Fibroblast of skin of left biceps (primary cell): ENCODE results near the gene CREB1.

ENCODE experiments used
- DNase-seq, 2 experiments: peaks; one replicate each; pipeline ENCODE4 v3.0.0-alpha.2; 2013; ENCODE audit warnings: low read depth in 2 of 2

The CREB1 gene

DNA sequence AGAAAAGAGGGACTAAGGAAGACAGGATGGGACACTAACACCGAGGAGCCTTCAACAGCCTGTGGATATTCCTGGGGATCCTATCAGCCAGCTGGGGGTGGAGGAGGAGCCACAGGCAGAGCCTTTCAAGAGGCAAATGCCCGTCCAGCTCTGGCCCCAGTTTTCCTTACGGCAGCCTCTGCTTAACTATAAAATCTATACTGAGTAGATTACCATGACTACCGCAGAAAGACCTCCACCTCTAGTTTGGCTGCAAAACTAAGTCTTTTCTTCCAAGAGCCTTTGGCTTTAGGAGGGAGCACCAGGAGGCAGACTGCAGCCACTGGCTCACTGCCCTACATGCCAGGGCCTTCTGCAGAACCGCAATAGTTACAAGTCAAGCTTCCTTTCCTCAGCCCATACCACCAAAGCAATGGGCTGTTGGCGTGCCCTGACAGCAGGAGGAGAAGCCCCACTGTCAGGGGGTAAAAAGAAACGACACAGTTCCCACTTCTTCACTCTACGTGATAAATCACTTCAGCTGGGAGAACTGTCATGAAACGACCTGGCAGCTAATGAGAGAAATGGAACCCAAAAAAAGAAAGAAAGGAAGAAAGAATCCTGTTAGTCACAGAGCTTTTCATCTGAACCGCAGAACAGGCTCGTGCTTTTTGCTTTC is 25.1 kb upstream of the CREB1 start:
- DNase-seq: peak; percentile 78 to 85

DNA sequence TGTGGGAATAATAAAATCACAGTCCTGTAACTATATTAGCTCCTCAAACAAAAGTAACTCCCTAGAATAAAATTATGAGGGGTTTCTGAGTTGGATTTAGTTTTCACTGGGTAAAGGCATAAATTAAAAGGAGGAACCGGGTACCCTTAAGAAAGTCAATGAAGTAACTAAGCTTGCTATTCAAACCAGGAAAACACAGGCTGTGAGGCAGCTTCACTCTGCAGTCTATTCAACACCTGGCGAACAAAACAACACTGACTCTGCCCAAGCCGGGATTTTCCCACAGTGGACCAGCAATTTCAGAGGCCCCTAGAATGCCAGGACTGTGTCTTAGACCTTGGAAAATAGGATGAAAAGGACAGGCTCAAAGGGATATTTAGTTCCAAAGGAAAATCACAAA is 24.6 kb upstream of the CREB1 start:
- no peak for DNase-seq

DNA sequence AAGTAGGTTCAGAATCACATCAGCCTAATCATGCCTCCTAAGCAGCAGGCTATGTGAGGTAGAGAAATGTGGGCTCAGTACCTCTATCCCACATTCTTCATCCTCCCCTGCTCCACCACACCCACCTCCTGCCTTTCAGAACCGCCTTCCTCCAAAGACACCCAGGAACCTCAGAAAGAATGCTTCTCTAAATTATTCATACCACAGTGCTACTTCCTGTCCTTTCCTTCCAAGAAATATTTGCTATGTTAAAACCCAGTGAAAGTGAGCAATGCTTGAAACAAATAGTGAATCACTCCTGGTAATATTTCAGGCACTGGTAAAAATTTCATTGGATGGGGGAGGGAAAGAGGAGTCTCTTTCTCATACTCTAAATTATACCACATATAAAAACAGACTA is 24.0 kb upstream of the CREB1 start:
- DNase-seq: peak; percentile 87

DNA sequence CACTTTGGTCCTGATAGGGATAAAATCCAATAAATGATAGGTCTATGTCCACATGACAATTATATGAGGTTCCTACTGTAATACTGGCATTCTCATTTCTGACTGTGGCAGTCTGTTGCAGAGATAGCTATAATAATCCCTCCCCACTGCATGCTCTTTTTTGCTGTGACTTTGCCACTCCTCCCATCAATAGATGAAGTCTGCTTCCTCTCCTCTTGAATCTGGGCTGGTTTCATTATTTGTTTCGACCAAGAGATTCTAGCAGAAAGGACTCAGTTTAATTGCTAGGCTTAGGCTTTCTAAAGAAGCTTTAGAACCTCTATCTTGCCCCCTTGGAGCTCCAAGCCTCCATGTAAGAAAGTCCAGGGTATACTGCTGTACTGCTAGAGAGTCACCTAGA is 23.3 kb upstream of the CREB1 start:
- no peak for DNase-seq

DNA sequence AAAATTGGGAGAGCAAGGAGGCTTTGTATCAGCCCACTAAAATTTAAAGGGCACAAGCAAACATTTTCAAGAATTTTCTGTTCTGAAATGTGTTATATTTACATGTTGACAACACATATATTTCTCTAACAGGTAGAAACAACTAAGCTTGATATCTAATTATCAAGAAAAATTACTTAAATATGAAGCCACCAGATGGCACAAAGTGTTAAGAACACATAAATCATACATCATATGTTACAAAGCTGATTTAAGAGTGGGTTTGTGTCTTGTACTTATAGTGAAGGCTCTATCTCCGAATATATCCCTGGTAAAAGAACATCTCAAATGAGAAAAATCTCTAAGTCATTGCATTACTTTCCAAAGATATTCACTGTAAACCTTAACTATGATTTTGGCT is 19.6 kb upstream of the CREB1 start:
- no peak for DNase-seq

DNA sequence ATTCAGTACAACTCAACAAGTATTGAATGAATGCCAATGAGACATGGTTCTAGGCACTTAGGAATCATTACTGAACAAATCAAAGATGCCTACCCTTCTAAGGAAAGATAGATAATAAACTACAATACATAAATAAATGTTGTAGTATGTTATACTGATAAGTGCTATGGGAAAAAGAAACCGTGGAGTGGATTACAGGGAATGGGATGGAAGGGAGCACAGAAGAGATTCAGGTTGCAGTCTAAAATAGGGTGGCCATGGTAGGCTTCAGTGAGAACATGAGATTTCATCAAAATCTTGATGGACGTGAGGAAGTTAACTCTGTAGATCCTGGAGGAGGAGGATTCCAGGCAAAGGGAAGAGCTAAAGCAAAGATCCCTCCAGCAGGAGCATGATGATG is 17.9 kb upstream of the CREB1 start:
- no peak for DNase-seq

DNA sequence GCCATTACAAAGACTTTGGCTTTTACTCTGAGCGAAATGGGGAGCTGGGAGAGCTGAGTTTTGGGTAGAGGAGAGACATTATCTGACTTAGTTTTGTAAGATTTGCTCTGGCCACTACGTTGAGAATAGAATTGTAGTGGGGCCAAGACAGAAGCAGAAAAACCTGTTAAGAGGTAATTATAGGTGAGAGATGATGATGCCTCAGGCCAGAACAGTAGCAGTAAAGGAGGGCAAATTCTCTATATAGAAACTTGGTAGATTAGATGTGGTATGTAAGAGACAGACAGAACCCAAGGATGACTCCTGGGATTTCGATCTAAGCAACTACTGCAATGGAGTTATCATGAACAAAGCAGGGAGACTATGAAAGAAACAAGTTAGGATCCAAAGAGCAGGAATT is 17.4 kb upstream of the CREB1 start:
- no peak for DNase-seq

DNA sequence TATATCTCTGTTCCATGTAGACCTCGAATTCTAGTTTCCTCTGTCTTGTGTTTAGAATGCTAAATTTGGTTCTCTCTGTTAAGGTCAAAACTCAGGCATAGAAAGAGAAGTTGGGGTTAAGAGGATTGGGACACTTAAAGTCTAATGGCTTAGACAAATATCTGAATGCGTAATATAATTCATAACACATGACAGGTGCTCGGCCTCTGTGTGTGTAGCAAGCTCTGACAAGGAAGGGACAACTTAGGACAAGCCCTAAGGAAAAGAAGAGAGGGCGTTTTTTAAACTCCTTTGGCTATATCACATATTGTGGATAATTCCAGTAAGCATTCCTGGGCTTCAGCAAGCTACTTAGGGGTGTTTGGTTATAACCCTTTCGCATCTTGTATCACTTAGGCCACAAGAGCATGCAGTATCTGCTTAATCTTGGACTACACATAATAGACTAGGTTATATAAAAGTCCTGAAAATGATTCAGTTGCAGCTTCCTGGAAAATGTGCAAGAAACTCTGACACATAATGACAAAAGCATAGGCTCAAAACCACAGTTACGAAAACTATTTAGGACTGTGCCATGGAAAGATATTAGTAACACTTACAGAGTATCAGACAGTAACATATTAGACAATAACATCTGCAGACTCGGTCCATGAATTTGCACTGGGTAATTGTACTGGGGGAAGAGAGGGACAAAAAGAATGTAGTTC is 16.1 kb upstream of the CREB1 start:
- DNase-seq: peak; percentile 99 to 100

DNA sequence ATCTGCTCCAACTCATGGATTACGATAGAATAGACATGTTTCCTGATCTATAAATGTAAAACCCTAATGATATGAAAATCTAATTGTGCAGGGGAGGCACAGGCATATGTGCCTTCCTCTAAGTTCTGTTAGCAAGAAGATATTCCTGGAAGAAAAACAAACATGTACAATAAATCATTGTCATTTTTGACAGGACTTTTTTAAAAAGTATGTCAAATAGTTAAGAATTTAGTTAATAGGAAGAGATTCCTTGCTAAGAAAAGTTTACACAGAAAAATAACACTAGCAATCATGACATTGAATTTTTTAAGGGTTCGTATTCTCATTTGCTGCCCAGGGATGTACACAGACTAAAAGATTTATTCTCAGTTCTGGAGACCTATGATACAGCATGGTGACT is 15.3 kb upstream of the CREB1 start:
- DNase-seq: no peak

DNA sequence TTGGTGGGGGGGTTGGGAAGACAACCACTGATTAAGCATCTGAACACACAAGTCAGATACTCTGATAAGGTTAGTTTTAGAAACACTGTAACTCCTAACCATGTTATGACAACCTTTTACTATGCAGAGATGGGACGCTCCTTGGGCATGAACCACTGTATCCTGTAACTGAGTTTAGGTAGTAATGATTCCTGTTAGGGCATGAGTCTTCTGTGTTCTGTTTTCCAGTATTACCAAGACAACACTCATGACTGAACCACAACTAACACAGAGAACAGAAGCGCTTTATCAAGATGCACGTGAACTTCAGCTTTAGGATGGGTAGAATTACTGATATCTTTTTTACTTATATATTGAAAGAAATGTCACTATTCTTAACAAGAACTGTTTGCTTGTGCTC is 14.1 kb upstream of the CREB1 start:
- no peak for DNase-seq

DNA sequence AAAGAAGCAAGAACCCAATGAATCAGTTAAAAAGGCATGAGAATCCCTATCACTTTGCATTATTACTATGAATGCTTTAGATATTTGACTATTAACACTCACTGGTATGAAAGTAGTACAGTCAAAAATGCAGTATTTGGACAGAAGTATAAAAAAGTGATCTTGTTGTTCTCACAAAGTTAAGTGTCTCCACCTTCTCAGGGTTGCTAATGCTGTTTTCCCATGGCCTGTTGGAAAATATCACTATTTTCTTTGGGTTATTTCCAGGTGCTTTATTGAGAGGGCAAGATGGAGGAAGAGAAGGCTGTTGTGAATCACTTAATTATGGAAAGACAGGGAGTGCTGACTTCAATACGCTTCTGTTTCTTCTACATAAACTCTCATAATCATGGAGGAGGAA is 13.6 kb upstream of the CREB1 start:
- peak in 1 of 2 experiments; percentile 49 for DNase-seq

DNA sequence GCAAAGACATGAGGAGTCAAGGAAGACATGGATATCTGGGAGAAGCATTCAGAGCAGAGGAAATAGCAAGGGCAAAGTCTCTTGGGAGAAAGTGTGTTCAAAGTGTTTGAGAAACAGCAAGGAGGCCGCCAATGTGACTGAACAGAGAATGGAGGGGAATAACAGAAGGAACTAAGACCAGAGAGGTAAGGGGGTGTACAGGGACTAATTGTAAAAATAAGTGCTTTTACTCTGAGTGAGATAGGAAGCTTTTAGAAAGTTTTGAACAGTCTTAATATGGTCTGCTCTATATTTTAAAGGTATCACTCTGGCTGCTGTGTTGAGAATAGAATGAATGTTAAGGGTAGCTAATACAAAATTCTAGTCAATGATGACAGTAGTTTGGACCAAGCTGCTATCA is 6.8 kb upstream of the CREB1 start:
- DNase-seq: no peak

DNA sequence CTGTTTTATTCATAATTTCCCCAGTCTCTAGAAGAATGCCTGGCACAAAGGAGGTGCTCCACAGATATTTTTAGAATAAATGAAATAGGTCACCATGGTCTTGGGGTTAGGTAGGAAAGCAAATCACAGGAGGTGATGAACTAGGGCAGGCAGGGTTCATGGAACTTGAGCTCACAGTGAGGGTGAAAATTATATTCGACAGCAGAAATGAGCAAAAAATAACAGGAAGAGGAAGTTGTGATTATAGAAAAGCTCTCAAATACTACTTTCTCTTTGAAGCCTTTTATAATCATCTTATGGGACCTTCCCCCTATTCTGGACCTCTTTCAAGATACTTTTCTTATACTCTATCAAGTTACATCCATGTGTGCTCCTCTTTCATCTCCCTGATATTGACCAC is 4.5 kb upstream of the CREB1 start:
- no peak for DNase-seq

DNA sequence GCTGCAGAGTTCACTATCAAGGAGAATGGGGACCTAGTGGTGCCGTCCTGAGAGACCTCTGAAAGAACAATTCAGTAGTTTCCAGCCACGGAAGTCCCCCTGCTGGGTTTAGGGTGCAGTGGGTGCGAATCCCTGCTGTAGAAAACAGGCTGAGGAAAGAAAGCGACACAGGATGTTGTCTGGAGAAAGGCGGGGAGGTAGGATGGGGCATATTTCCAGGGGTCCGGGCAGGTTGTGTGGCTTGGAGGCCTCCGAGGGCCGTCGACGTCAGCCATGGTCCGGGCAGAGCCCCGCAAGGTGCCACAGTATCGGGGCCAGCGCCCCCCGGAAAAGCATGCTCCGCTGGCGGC is 807 bp upstream of the CREB1 start:
- no peak for DNase-seq

DNA sequence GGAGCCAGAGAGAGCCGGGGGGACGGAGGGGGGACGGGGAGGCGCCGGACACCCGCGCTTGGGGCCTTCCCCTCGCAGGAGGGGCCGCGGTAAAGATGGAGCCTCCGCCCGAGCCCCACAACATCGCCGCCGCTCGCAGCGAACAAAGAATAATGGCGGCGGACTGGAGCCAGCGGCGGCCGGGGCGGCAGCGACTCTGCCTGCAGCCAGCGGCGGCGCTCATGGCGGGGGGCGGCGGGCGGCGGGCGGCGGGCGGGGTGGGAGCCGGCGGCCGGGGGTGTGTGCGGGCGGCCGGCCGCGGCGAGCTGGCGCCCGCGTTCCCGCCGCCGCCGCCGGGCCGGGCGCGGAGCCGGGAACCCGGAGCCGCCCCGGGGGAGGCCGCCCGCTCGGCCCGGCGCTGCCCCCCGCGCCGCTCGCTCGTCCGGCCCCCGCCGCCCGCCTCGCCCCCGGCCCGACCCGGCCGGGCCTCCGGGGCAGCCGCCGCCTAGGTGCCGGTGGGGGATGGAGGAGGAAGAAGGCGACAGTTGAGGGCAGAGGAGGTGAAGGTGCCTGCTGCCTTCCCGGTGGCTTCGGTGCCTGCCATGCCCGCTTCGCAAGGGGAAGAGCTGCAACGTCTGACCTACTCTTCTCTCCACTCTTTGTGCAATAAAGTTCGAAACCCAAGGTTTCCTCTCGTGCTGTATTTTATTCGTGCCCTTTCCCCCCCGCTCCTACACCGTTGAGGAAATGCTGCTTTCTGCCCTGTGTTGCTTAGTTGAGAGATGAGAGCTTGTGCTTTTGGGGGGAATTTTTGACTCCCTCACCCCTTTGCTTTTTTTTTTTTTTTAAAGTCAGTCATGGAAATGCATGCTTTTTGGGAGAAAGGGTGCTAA is 634 bp downstream of the CREB1 start:
- DNase-seq: no peak

DNA sequence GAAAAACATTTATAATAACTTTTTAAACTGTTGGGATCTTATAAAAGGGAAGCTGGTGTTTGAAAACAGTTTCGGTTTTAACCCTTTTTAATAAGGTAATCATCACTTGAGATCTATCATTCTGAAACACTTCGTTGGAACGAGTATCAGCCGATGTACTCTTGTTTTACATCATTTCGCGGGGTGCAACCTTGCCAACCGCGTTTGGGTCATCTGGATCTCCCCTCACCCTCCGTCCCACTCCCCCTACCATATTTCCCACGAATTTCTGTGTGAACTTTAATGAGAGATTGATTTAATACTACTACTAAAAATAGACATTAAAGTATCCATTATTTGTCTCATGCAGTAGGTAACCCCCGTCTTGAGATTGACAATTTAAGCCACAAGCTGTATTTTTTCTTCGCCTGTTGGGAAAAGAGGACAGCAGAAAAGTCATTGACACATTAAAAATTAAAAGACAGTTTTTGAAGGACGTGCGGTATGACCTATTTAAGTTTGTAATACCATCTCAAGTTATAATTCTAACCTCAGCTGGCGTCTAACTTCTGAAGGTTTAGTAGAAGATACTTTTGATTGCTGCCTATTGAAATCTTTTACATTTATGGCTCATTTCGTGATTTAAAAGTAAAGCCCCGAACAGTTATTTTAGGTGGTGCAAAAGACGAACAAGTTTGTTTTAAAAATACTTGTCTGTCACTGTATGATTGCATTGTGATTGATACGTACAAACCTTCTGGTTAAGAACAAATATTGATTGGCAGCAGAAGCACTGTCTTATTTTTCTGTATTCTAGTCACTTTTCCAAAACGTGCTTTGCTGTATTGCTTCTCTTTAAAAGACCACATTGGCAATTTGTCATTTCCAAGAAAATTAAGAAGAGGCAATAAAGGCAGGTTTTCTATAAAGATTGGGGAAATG is 1.5 kb downstream of the CREB1 start:
- no peak for DNase-seq

DNA sequence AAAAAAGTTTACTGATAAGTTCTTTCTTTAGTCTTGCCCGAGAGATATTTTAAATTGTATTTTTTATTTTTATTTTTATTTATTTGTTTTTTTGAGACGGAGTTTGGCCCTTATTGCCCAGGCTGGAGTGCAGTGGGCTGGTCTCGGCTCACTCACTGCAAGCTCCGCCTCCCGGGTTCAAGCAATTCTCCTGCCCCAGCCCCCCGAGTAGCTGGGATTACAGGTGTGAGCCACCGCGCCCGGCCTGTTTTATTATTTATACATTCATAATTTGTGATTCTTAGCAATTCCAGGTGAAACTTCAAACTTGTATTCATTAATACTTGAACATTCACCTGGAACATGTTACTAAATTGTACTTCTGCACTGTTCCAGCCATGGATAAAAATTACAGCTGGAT is 2.9 kb downstream of the CREB1 start:
- no peak for DNase-seq

DNA sequence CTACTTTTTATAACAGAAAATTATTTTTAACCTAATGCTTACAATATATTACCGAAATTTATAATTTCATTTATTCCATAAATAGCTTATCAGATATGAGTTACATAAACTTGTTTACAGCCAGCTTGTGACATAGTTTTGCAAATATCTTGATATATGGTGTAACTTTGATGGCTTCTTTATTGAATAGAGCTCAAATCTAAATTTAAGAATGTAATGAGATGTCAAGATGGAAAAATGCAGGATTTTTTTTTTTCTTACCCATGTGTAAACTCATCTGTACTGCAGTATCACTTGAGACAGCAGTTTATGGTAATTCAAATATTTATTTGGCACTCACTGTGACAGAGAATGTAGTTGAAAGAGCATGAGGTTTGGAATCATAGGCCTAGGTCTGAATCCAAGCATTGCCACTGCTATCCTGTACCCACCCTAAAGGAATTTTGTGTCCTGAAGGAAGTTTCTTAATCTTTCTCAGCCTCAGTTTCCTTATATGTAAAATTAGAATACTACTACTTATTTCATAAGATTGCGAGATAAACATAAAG is 3.8 kb downstream of the CREB1 start:
- DNase-seq: no peak

DNA sequence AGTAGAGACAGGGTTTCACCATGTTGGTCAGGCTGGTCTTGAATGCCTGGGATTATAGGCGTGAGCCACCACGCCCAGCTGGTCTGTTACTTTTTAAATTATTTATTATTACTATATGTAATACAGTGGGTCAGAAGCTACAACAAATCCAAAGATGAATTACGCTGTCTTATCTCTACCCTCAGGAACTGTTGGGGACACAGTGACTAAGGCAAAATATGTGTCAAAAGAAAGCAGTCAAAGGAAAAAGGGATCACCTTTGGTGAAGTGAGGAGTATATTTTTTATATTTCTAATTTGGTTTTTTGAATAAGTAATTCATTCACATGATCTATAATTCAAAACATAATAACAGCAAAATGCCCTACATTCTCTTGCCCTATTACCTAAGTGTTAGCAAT is 4.7 kb downstream of the CREB1 start:
- DNase-seq: no peak

DNA sequence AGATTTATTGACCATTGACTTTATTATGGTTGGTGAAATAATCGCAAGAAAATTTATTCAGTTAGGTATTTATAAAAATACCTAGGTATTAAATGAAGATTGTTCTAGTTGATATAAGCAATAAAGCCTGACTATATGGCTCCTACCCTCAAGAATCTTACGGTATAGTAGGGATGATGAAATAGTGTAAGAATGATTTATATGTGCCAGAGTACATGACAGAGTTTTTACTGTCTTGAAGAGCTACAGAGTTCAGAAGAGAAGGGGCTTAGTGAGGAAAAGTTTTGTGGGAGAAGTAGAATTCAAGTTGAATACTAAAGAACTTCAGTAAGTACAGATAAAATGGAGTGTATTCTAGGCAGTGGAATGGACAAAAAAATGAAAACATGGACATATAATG is 9.7 kb downstream of the CREB1 start:
- no peak for DNase-seq

DNA sequence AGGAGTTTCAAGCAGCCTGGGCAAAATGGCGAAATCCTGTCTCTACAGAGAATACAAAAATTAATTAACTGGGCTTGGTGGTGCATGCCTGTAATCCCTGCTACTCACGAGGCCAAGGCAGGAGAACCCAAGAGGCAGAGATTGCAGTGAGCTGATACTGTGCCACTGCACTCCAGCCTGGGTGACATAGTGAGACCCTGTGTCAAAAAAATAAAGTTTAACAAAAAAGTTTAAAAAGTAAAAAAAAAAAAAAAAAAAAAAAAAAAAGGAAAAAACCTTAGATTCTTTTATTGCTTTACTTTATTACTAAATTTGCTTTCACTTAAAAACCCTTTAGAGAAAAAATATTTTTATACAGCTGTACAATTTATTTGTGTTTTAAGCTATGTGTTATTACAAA is 10.7 kb downstream of the CREB1 start:
- DNase-seq: no peak

DNA sequence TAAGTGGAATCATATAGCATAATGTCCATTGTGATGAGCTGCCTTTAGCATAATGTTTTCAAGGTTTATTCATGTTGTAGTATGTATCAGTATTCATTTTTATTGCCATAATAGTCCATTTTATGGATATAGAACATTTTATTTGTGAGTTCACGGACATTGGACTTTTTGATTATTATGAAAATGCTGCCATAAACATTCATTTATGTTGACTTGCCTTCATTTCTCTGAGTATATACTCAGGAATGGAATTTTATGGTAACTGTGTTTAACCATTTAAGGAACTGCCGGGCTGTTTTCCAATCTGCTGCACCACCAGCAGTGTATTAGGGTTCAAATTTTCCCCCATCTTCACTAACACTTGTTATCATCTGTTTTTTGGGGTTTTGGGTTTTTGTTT is 12.2 kb downstream of the CREB1 start:
- no peak for DNase-seq
